ENCODE results near the gene XAGE1A.
"Not testable (repeated sequence)": the region's sequence is repeated elsewhere in the genome, so short reads cannot be mapped to it uniquely, and the experiment has no call there.

GRCh38 chrX:52511126-52511525, 15.5 kb downstream of the XAGE1A start:
- TF ChIP-seq CTCF, POLR2AphosphoS5 (IDR thresholded peaks at IDR 0.05): not testable (repeated sequence)
